OCI-LY1 (cell line): Measurements from ENCODE around the gene BLID.

Source experiments
- CTCF ChIP-seq: fragments of 200-600 bp; sonication (generic), shearing (Covaris generic); IDR thresholded peaks from 2 replicates; pipeline ENCODE4 v1.5.1; 2017; ENCODE audit warnings: mild to moderate bottlenecking, antibody characterized with exemption, low read length, moderate library complexity, mixed read lengths
- EZH2 ChIP-seq: fragments of 200-600 bp; sonication (generic), shearing (Covaris generic); IDR thresholded peaks from 2 replicates; pipeline ENCODE4 v1.8.0; 2017; ENCODE audit warnings: borderline replicate concordance, mixed run types, mild to moderate bottlenecking, antibody characterized with exemption, low read length, moderate library complexity, mixed read lengths

- no peak for TF ChIP-seq CTCF
- TF ChIP-seq EZH2 = no peak
Measured at GRCh38 chr11:122141725-122142124, 25.7 kb upstream of the BLID start.
